GM12878 (cell line): ENCODE results near the gene ATP2A2. TPM values are rescaled to one million over a fixed set of nuclear protein-coding genes. Genes with fewer than 3 reads are reported as not detected.

ENCODE experiments used
- ATAC-seq: fragments of 200-7000 bp; cut with Tn5 transposase; 3 replicates; pipeline ENCODE4 v1.9.1; 2020; ENCODE audit warnings: mild to moderate bottlenecking, moderate library complexity
- BruUV-seq: library from RNA; stranded (reverse); fragments of 400-500 nt; replicated peaks from 2 replicates; lab custom pipeline; 2021; lab: Mats Ljungman, UMichigan
- CTCF ChIA-PET: fragments of 300-600 bp; sonication (Branson Sonifier 250); formaldehyde crosslinking; extraction: SDS; loops from one replicate; lab custom pipeline; 2021; ENCODE audit warnings: inconsistent platforms; lab: Yijun Ruan, JAX
- POLR2A ChIA-PET: fragments of 350-600 bp; formaldehyde crosslinking; extraction: SDS; loops from one replicate; lab custom pipeline; 2021; ENCODE audit warnings: inconsistent platforms; lab: Charles Lee
- RAD21 ChIA-PET: fragments of 300-600 bp; sonication (Branson Sonifier 250); formaldehyde crosslinking; loops from one replicate; lab custom pipeline; 2023; ENCODE audit warnings: antibody characterized with exemption; ENCODE audit not compliant: unreplicated experiment; lab: Charles Lee
- SMC1A ChIA-PET: fragments of 300-600 bp; sonication (Branson Sonifier 250); formaldehyde crosslinking; loops from one replicate; lab custom pipeline; 2023; ENCODE audit not compliant: unreplicated experiment, uncharacterized antibody; lab: Charles Lee
- DNase-seq: peaks from one replicate; pipeline ENCODE4 v3.0.0-alpha.2; 2011; ENCODE audit warnings: low read depth, low spot score
- FAIRE-seq: peaks from 3 replicates; lab custom pipeline; 2011; peaks lifted over from hg19 to GRCh38; lab: Jason Lieb, UNC
- H2AFZ ChIP-seq: 2 replicates; pipeline ENCODE4 v1.6.0; 2011; ENCODE audit warnings: low read depth, low read length, control low read depth; ENCODE audit not compliant: control insufficient read depth
- H3K27ac ChIP-seq: 2 replicates; pipeline ENCODE4 v1.5.1; 2011; ENCODE audit warnings: control low read depth; ENCODE audit not compliant: control insufficient read depth, insufficient read depth
- H3K27me3 ChIP-seq, 2 experiments: replicated peaks in 1 of 2; 2 replicates each; pipeline versions ENCODE4 v1.6.0 to v1.6.1; 2011; ENCODE audit warnings: low read length in 1 of 2; ENCODE audit not compliant: control insufficient read depth in 2 of 2, insufficient read depth in 2 of 2
- H3K36me3 ChIP-seq, 2 experiments: 2 replicates each; pipeline ENCODE4 v1.5.1; 2011; ENCODE audit warnings: low read length in 1 of 2; ENCODE audit not compliant: control insufficient read depth in 2 of 2, insufficient read depth in 2 of 2
- H3K4me1 ChIP-seq: 2 replicates; pipeline ENCODE4 v1.6.1; 2011; ENCODE audit warnings: mild to moderate bottlenecking, low read length, moderate library complexity, mixed read lengths; ENCODE audit not compliant: control insufficient read depth, insufficient read depth
- H3K4me2 ChIP-seq: 2 replicates; pipeline ENCODE4 v1.6.0; 2011; ENCODE audit warnings: control low read depth; ENCODE audit not compliant: control insufficient read depth, insufficient read depth
- H3K4me3 ChIP-seq: fragments of 200-600 bp; sonication (generic); 2 replicates; pipeline ENCODE4 v1.5.1; 2016
- H3K79me2 ChIP-seq: 2 replicates; pipeline ENCODE4 v1.6.0; 2011; ENCODE audit warnings: low read length; ENCODE audit not compliant: control insufficient read depth, insufficient read depth
- H3K9ac ChIP-seq: 2 replicates; pipeline ENCODE4 v1.8.0; 2011; ENCODE audit warnings: low read length, control low read depth, mixed read lengths; ENCODE audit not compliant: control insufficient read depth, insufficient read depth
- H3K9me3 ChIP-seq: replicated peaks from 3 replicates; pipeline ENCODE4 v1.5.1; 2011; ENCODE audit warnings: mild to moderate bottlenecking, low read length; ENCODE audit not compliant: control insufficient read depth, insufficient read depth
- H4K20me1 ChIP-seq: 2 replicates; pipeline ENCODE4 v1.6.0; 2011; ENCODE audit not compliant: control insufficient read depth, insufficient read depth
- ATF2 ChIP-seq: IDR thresholded peaks from 2 replicates; pipeline ENCODE4 v1.6.1; 2012; ENCODE audit warnings: low read length, inconsistent platforms
- CREM ChIP-seq: IDR thresholded peaks from 2 replicates; pipeline ENCODE4 v1.6.1; 2014; ENCODE audit warnings: antibody characterized with exemption, low read depth
- EP300 ChIP-seq, 2 experiments: fragments of 150-350 bp in 1 of 2; IDR thresholded peaks; 2 replicates each; pipeline ENCODE4 v1.6.1; 2011 to 2012; ENCODE audit warnings: low read depth in 2 of 2, low read length in 2 of 2, borderline replicate concordance in 1 of 2, improper control_type of control experiment in 1 of 2, inconsistent platforms in 1 of 2; ENCODE audit not compliant: control insufficient read depth in 1 of 2
- FOXM1 ChIP-seq: IDR thresholded peaks from 2 replicates; pipeline ENCODE4 v1.6.1; 2012; ENCODE audit warnings: low read depth, mild to moderate bottlenecking, inconsistent platforms, low read length, moderate library complexity
- IKZF1 ChIP-seq: fragments of 450-650 bp; conservative IDR thresholded peaks from 2 replicates; pipeline ENCODE4 v1.6.1; 2017; ENCODE audit warnings: antibody characterized with exemption, mild to moderate bottlenecking
- KDM1A ChIP-seq: fragments of 200-600 bp; sonication (generic); IDR thresholded peaks from 2 replicates; pipeline ENCODE4 v1.6.1; 2016; ENCODE audit warnings: borderline replicate concordance
- POLR2A ChIP-seq: IDR thresholded peaks from 2 replicates; pipeline ENCODE4 v1.6.1; 2011; ENCODE audit warnings: low read depth, mild to moderate bottlenecking, low read length
- SRF ChIP-seq, 2 experiments: IDR thresholded peaks; 2 replicates each; pipeline ENCODE4 v1.6.1; 2011; ENCODE audit warnings: low read depth in 2 of 2, low read length in 2 of 2, mild to moderate bottlenecking in 1 of 2, moderate library complexity in 1 of 2
- YY1 ChIP-seq: IDR thresholded peaks from 2 replicates; pipeline ENCODE4 v1.6.1; 2011; ENCODE audit warnings: low read depth, mild to moderate bottlenecking, low read length
- ZNF384 ChIP-seq: IDR thresholded peaks from 2 replicates; pipeline ENCODE4 v1.6.1; 2012; ENCODE audit warnings: low read depth, mild to moderate bottlenecking, low read length, improper control_type of control experiment, borderline replicate concordance
- WGBS: methylation state at CpG from one replicate; pipeline ENCODE4 v1.1.6; 2016; ENCODE audit warnings: low lambda C conversion rate; ENCODE audit not compliant: insufficient replicate concordance, insufficient coverage; ENCODE audit errors: missing lambda C conversion rate; 5-methylcytosine and 5-hydroxymethylcytosine counted together
- in situ Hi-C: fragments of 300-500 bp; cut with MboI; formaldehyde crosslinking; loops from 9 replicates; pipeline ENCODE4 v1.14.3; 2018; ENCODE audit warnings: mixed read lengths
- intact Hi-C: fragments of 100-400 bp; cut with micrococcal nuclease; formaldehyde crosslinking; loops from one replicate; pipeline ENCODE4 v1.14.2; 2022; ENCODE audit not compliant: unreplicated experiment
- polyA plus RNA-seq, 11 experiments: library from polyadenylated mRNA; depleted of rRNA in 4 of 11; unstranded in 6 of 11; stranded (reverse) in 5 of 11; fragments of >200 nt; fragmentation: Nextera tagmentation in 4 of 11; fragmentation: Illumina TruSeq in 1 of 11; extraction: Ambion mirVana in 4 of 11; extraction: Trizol in 1 of 11; gene quantifications; 1 replicate in 1 of 11; 2 replicates in 10 of 11; pipeline versions ENCODE4 v1.2.1 to v1.2.3, GENCODE V29; 2011 to 2016; ENCODE audit warnings: inconsistent platforms in 2 of 11, missing spikeins in 2 of 11, low read depth in 1 of 11
- total RNA-seq, 4 experiments: library from RNA; depleted of rRNA in 3 of 4; stranded (reverse); fragments of >200 nt in 3 of 4; fragmentation: Illumina TruSeq in 1 of 4; extraction: Trizol in 1 of 4; gene quantifications; 2 replicates each; pipeline versions ENCODE4 v1.2.1 to v1.2.3, GENCODE V29; 2013 to 2021

ATP2A2 gene
- total and polyA plus RNA-seq, 10 of the 15 experiments (the other 5 are each of a cell fraction or from before 2014, with no cell fraction given) = 3.7 to 133 (median 34.4) TPM

GRCh38 chr12:110248096-110248447, 33.0 kb upstream of the ATP2A2 start:
- POLR2A ChIA-PET = no interaction called here
- ATAC-seq = no peak
- TF ChIP-seq POLR2A = no peak
- TF ChIP-seq EP300 (IDR thresholded peaks at IDR 0.05; ENCODE audit: borderline replicate concordance in 1 of 2, control insufficient read depth in 1 of 2, low read depth in 2 of 2, low read length in 2 of 2) = no peak
- no peak for TF ChIP-seq SRF (IDR thresholded peaks at IDR 0.05; ENCODE audit: low read depth in 2 of 2, low read length in 2 of 2)
- no peak for TF ChIP-seq ATF2
- no peak for TF ChIP-seq FOXM1
- no peak for TF ChIP-seq KDM1A
- no peak for TF ChIP-seq IKZF1
- TF ChIP-seq CREM = no peak
- no peak for TF ChIP-seq ZNF384
- no peak for TF ChIP-seq YY1
- TF ChIP-seq, all 136 proteins: peak for 0
- ChIA-PET RAD21 (no interaction called here), SMC1A (interaction anchor here (1.4 kb wide), 1 partner anchor 143 kb away, joined by 4 read pairs; no protein-coding TSS in a partner anchor), CTCF (interaction anchor here (0.5 to 4.0 kb wide), 3 partner anchors 8 to 342 kb away, joined by 3 to 16 read pairs (median 4); no protein-coding TSS in a partner anchor)
- no TSS peak for BruUV-seq
- no peak overlapping the region for H2AFZ ChIP-seq
- no peak for DNase-seq
- H3K4me3 ChIP-seq = no peak overlapping the region
- no peak overlapping the region for H3K4me2 ChIP-seq
- H3K27ac ChIP-seq = no peak overlapping the region
- in situ Hi-C loops = no loop called here
- H3K27me3 ChIP-seq = no peaks in the 10 kb centered on the region
- no peaks in the 10 kb centered on the region for H3K36me3 ChIP-seq
- intact Hi-C loops = no loop called here
- no peaks in the 10 kb centered on the region for H4K20me1 ChIP-seq
- H3K79me2 ChIP-seq = no peaks in the 10 kb centered on the region
- no peak for FAIRE-seq
- 83% methylated on average over 4 of the region's 4 CpGs for WGBS
- no peak overlapping the region for H3K9ac ChIP-seq
- H3K9me3 ChIP-seq = no peaks in the 10 kb centered on the region
- peaks cover 5% of the 10 kb centered on the region; the same call in 1 of the 2 replicates for H3K4me1 ChIP-seq
